ENCODE measurements around the gene MAP3K19. TPM values are rescaled to one million over a fixed set of nuclear protein-coding genes. Genes with fewer than 3 reads are reported as not detected.

The MAP3K19 gene
- total and polyA plus RNA-seq, 2 donors = not detected

- 97% methylated on average over 3 of the region's 3 CpGs for whole genome bisulfite sequencing
- H3K4me1 ChIP-seq (ENCODE audit: insufficient read depth) = peaks cover 1% of the 10 kb centered on the region
- peaks cover 2% of the 10 kb centered on the region for H3K36me3 ChIP-seq (ENCODE audit: insufficient read depth)
- DNase-seq (ENCODE audit: extremely low spot score) = no peak
- H3K4me3 ChIP-seq (ENCODE audit: low read depth, low read length) = no peak overlapping the region
- no peak overlapping the region for H3K27ac ChIP-seq (ENCODE audit: low read depth)
Measured at GRCh38 chr2:135072125-135072997, 25.1 kb upstream of the MAP3K19 start.

- H3K36me3 ChIP-seq (ENCODE audit: insufficient read depth) = peaks cover 2% of the 10 kb centered on the region
- DNase-seq (ENCODE audit: extremely low spot score) = no peak
- H3K4me1 ChIP-seq (ENCODE audit: insufficient read depth) = no peaks in the 10 kb centered on the region
- no peak overlapping the region for H3K4me3 ChIP-seq (ENCODE audit: low read depth, low read length)
- no peak overlapping the region for H3K27ac ChIP-seq (ENCODE audit: low read depth)
- 67% methylated on average over 1 of the region's 1 CpG for WGBS
Measured at GRCh38 chr2:135066710-135067109, 19.5 kb upstream of the MAP3K19 start.

- no peak for DNase-seq (ENCODE audit: extremely low spot score)
- no peaks in the 10 kb centered on the region for H3K4me1 ChIP-seq (ENCODE audit: insufficient read depth)
- H3K4me3 ChIP-seq (ENCODE audit: low read depth, low read length) = no peak overlapping the region
- H3K36me3 ChIP-seq (ENCODE audit: insufficient read depth) = no peaks in the 10 kb centered on the region
- no peak overlapping the region for H3K27ac ChIP-seq (ENCODE audit: low read depth)
- 96% methylated on average over 2 of the region's 2 CpGs for WGBS
Measured at GRCh38 chr2:135064149-135064548, 16.9 kb upstream of the MAP3K19 start.

GRCh38 chr2:135063210-135063609 lies 16.0 kb upstream of the MAP3K19 start:
- Histone ChIP-seq H3K27ac (ENCODE audit: low read depth) (no peak overlapping the region), H3K4me1 (ENCODE audit: insufficient read depth) (no peaks in the 10 kb centered on the region), H3K36me3 (ENCODE audit: insufficient read depth) (no peaks in the 10 kb centered on the region), H3K4me3 (ENCODE audit: low read depth, low read length) (no peak overlapping the region)
- 95% methylated on average over 1 of the region's 1 CpG for WGBS
- DNase-seq (ENCODE audit: extremely low spot score) = no peak

- H3K4me3 ChIP-seq (ENCODE audit: low read depth, low read length) = no peak overlapping the region
- no peak for DNase-seq (ENCODE audit: extremely low spot score)
- H3K4me1 ChIP-seq (ENCODE audit: insufficient read depth) = no peaks in the 10 kb centered on the region
- H3K36me3 ChIP-seq (ENCODE audit: insufficient read depth) = no peaks in the 10 kb centered on the region
- no peak overlapping the region for H3K27ac ChIP-seq (ENCODE audit: low read depth)
Measured at GRCh38 chr2:135059577-135059976, 12.3 kb upstream of the MAP3K19 start.

- DNase-seq (ENCODE audit: extremely low spot score) = no peak
- no peaks in the 10 kb centered on the region for H3K36me3 ChIP-seq (ENCODE audit: insufficient read depth)
- H3K4me1 ChIP-seq (ENCODE audit: insufficient read depth) = peaks cover 1% of the 10 kb centered on the region
- no peak overlapping the region for H3K27ac ChIP-seq (ENCODE audit: low read depth)
- no peak overlapping the region for H3K4me3 ChIP-seq (ENCODE audit: low read depth, low read length)
Measured at GRCh38 chr2:135056790-135057189, 9.5 kb upstream of the MAP3K19 start.

- no peak for DNase-seq (ENCODE audit: extremely low spot score)
- no peak overlapping the region for H3K27ac ChIP-seq (ENCODE audit: low read depth)
Measured at GRCh38 chr2:135055182-135055786, 8.0 kb upstream of the MAP3K19 start.

GRCh38 chr2:135052997-135053474 lies 5.8 kb upstream of the MAP3K19 start:
- WGBS = 11% methylated on average over 15 of the region's 15 CpGs
- no peak for DNase-seq (ENCODE audit: extremely low spot score)
- H3K4me1 ChIP-seq (ENCODE audit: insufficient read depth) = peaks cover 1% of the 10 kb centered on the region
- peak overlapping the region; percentile 62 for H3K4me3 ChIP-seq (ENCODE audit: low read depth, low read length)
- no peaks in the 10 kb centered on the region for H3K36me3 ChIP-seq (ENCODE audit: insufficient read depth)
- H3K27ac ChIP-seq (ENCODE audit: low read depth) = peak overlapping the region; percentile 16

More at GRCh38 chr2:135055182-135055786, 8.0 kb upstream of the MAP3K19 start:
- H3K4me1 ChIP-seq (ENCODE audit: insufficient read depth) = peaks cover 1% of the 10 kb centered on the region
- H3K36me3 ChIP-seq (ENCODE audit: insufficient read depth) = no peaks in the 10 kb centered on the region
- WGBS = 54% methylated on average over 2 of the region's 2 CpGs
- H3K4me3 ChIP-seq (ENCODE audit: low read depth, low read length) = no peak overlapping the region

GRCh38 chr2:135052042-135052876 lies 5.0 kb upstream of the MAP3K19 start, which contains the start of gene RAB3GAP1:
RAB3GAP1 (plus strand) TSS chr2:135052292; CDS start chr2:135052308, 16 bp downstream.
- Histone ChIP-seq H3K4me1 (ENCODE audit: insufficient read depth) (peaks cover 1% of the 10 kb centered on the region), H3K4me3 (ENCODE audit: low read depth, low read length) (peak within 1 kb of the TSS; percentile 62), H3K27ac (ENCODE audit: low read depth) (peak within 1 kb of the TSS; percentile 83), H3K36me3 (ENCODE audit: insufficient read depth) (no peaks in the 10 kb centered on the region)
- under 1% methylated on average over 45 of the region's 45 CpGs for whole genome bisulfite sequencing
- peak; percentile 71 for DNase-seq (ENCODE audit: extremely low spot score)

- Histone ChIP-seq H3K27ac (ENCODE audit: low read depth) (no peak overlapping the region), H3K4me3 (ENCODE audit: low read depth, low read length) (no peak overlapping the region), H3K4me1 (ENCODE audit: insufficient read depth) (peaks cover 1% of the 10 kb centered on the region), H3K36me3 (ENCODE audit: insufficient read depth) (no peaks in the 10 kb centered on the region)
- 82% methylated on average over 6 of the region's 6 CpGs for WGBS
- no peak for DNase-seq (ENCODE audit: extremely low spot score)
Measured at GRCh38 chr2:135050684-135051083, 3.4 kb upstream of the MAP3K19 start.

- Histone ChIP-seq H3K27ac (ENCODE audit: low read depth) (no peak overlapping the region), H3K4me1 (ENCODE audit: insufficient read depth) (peaks cover 1% of the 10 kb centered on the region), H3K36me3 (ENCODE audit: insufficient read depth) (no peaks in the 10 kb centered on the region), H3K4me3 (ENCODE audit: low read depth, low read length) (no peak overlapping the region)
- WGBS = 72% methylated on average over 3 of the region's 3 CpGs
- DNase-seq (ENCODE audit: extremely low spot score) = no peak
Measured at GRCh38 chr2:135050132-135050531, 2.9 kb upstream of the MAP3K19 start.

GRCh38 chr2:135048122-135048521 lies 875 bp upstream of the MAP3K19 start:
- WGBS = 69% methylated on average over 6 of the region's 6 CpGs
- H3K4me1 ChIP-seq (ENCODE audit: insufficient read depth) = peaks cover under 1% of the 10 kb centered on the region
- H3K4me3 ChIP-seq (ENCODE audit: low read depth, low read length) = no peak overlapping the region
- H3K36me3 ChIP-seq (ENCODE audit: insufficient read depth) = no peaks in the 10 kb centered on the region
- DNase-seq (ENCODE audit: extremely low spot score) = no peak
- no peak overlapping the region for H3K27ac ChIP-seq (ENCODE audit: low read depth)

GRCh38 chr2:135043345-135043744 lies 3.9 kb downstream of the MAP3K19 start:
- no peak for DNase-seq (ENCODE audit: extremely low spot score)
- Histone ChIP-seq H3K27ac (ENCODE audit: low read depth) (no peak overlapping the region), H3K36me3 (ENCODE audit: insufficient read depth) (no peaks in the 10 kb centered on the region), H3K4me1 (ENCODE audit: insufficient read depth) (no peaks in the 10 kb centered on the region), H3K4me3 (ENCODE audit: low read depth, low read length) (no peak overlapping the region)
- WGBS = 54% methylated on average over 2 of the region's 2 CpGs
